Activated T-cell treated with anti-CD3 and anti-CD28 coated beads, Interleukin-2, amount 50 U/mL, for 1 hour (primary cell): ENCODE measurements around the gene BNC2.
"Not testable (repeated sequence)": the region's sequence is repeated elsewhere in the genome, so short reads cannot be mapped to it uniquely, and the experiment has no call there.

Source experiments
- DNase-seq: peaks from one replicate; pipeline ENCODE4 v3.0.0-alpha.2; 2020

BNC2 gene

GRCh38 chr9:16575142-16575985 lies 295.1 kb downstream of the BNC2 start:
- DNase-seq = no peak

DNA sequence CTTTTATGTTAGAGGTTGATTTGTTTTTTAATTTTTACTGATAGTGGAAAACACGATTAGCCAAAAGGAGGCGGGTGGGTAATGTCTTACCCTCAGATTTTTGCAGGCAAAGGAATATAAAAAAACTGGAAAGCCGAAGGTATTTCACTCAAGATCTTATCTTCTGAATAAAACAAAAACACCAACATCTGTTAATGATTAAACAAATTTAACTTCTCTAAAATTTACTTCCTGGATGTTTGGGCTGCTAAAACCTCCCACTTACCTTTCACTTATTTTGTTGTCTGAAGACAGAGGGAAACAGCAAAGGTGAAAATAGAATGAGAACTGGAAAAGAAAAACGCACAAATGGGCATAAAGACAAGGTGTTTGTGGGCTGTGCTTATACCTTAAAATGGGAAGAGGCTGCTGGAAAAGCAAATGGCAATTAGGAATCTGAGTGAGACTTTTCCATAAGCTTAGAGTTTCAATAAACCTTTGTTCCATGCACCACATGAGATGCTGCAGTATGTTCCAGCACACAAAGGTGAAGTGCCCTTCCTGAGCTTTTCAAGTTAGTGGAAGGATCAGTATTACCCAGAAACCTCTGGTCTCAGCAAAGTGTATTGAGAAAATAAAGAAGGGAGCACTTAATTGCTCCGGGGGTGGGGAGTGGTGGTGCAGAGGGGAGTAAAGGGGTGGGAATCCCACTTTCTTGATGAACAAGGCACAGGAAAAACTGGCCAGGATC lies 298.3 kb downstream of the BNC2 start:
- DNase-seq = no peak

- DNase-seq = no peak
Measured at GRCh38 chr9:16571127-16571802, 299.2 kb downstream of the BNC2 start.

GRCh38 chr9:16563446-16563845 lies 307.0 kb downstream of the BNC2 start:
- no peak for DNase-seq

- DNase-seq = no peak
Measured at GRCh38 chr9:16561121-16561520, 309.3 kb downstream of the BNC2 start.

DNA sequence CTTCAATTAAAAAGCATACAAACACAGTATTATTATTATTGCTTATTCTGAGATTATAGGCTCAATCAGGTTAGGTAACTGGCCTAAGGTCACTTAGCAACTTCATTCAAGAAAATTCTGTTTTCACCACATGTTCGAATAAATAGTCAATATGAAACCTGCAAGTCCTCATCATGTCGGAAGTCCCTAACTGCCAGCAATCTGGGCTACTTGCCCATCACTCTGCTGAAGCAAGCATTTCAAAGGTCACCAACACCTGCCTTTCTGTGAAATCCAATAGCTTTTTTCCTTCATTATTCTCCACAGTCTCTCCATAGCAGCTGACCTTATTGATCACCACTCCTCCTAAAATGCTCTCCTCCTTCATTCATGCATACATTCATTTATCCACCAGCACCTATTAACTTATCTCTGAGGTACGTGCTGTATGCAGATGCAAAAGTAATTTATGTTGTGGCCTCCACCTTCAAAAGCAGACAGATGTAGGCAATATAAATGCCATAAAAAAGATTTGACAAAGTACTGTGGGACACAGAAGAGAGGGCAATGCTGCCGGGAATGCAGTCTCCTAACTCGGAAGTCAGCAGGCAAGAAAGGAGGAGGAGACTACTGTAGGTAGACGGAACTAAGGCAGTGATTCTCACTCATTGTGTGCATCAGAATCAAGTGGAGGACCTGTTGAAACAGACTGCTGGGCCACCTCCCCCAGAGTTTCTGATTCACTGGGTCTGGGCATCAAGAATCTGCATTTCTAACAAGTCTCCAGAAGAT lies 310.9 kb downstream of the BNC2 start:
- no peak for DNase-seq

GRCh38 chr9:16555802-16556201 lies 314.7 kb downstream of the BNC2 start:
- no peak for DNase-seq

GRCh38 chr9:16553869-16554540 lies 316.5 kb downstream of the BNC2 start:
- DNase-seq = no peak

GRCh38 chr9:16552252-16552651 lies 318.2 kb downstream of the BNC2 start:
- DNase-seq = no peak

DNA sequence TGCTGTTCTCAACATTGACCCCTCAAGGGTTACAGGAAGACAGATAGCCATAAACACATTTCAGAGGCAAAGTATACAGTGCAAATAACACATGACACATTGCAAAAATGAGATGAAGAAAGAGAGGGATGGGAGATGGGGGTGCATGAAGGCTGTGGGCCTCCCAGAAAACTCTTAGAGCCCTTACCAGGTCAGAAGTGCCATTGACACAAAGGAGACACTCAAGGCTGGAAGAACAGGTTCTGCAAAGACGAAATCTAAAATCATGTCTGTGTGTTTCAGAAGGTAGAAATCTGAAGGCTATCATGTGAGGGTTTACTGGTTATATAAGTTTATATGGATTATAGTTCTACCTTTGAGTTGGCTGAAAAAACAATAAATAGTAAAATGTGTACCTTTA lies 318.8 kb downstream of the BNC2 start:
- no peak for DNase-seq

GRCh38 chr9:16545639-16546038 lies 324.8 kb downstream of the BNC2 start:
- no peak for DNase-seq

- DNase-seq = no peak
Measured at GRCh38 chr9:16544842-16545241, 325.6 kb downstream of the BNC2 start.

GRCh38 chr9:16543686-16544085 lies 326.8 kb downstream of the BNC2 start:
- DNase-seq = no peak

GRCh38 chr9:16543225-16543624 lies 327.2 kb downstream of the BNC2 start:
- no peak for DNase-seq

DNA sequence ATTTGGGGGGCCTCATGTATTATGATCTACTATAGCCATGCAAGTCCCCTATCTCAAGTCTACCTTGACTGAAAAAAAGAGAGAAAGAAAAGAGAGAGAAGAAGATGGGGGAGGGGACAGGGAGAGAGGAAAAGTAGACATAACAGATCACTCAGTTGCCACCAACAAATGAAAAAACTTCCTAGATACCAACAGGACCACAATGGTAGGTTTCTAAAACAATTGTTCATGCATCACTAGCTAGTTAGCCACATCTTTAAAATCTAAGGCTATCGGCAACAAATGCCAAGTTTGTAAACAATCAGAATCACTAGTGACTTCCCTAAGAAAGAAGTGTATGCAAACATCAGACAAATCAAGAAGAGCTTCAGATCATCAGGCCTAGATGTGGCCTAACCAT lies 328.2 kb downstream of the BNC2 start:
- DNase-seq = no peak

DNA sequence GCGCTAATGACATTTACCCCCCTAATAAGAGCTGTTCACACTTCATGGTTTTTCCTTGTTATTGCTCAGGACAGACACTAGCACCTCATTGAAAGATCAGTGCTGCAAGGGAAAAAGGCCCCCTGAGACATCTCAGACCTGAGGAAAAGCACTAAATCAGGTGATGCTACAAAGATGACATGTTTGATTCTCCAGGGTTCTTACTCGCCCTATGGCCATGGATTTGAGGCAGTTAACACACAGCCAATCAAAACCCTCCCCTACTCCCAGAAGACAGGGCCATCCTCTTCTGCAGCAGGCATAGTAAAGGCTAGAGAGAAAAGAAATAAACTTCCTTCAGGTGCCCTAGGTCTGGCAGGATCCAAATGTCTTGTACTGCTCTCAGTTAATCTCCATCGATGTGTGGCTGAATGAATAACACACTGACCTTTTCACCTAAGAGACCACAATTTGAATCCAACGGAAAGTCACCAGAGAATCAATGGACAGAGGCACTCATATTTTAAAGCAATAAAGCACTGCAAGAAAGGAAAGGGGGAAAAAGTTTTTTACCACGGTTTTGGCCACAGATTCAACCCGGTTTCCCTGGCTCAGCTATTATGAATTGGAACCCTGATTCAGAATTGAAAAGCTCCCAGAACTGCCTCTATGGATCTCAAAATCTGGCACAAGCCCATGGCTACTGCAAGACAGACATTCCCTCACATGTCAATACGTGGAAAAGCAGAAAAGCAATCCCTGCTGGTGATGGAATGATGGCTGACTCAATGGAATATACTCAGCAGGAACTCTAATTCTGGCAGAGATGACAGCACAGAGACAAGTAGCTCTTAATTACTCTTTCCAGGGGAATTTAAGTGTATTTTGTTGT lies 329.5 kb downstream of the BNC2 start:
- DNase-seq = no peak

GRCh38 chr9:16539626-16540025 lies 330.8 kb downstream of the BNC2 start:
- not testable (repeated sequence) for DNase-seq

DNA sequence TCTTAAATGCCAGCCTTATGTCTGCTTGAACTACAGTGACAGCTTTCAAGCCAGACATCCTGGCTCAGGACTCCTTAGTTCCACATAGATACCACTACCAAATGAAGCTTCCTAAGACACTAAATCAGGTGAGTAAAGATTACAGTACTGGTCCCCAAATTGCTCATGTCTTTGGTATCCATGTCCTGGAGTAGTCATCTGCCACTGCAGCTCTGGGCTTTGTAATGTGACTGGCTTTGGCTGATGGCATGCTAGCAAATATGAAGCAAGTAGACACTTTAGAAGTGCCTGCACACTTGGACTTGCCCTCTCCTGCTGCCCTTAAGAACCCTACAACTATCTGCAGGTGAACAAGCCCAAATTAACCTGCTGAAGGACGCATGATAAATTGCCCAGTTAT lies 334.9 kb downstream of the BNC2 start:
- no peak for DNase-seq

- DNase-seq = no peak
Measured at GRCh38 chr9:16532681-16533450, 337.6 kb downstream of the BNC2 start.

GRCh38 chr9:16532272-16532671 lies 338.2 kb downstream of the BNC2 start:
- DNase-seq = no peak
